Measurements from ENCODE around the gene TMEM100.

TMEM100 gene

GRCh38 chr17:55717898-55718735 is 4.5 kb downstream of the TMEM100 start:
- peak; percentile 72 for DNase-seq (ENCODE audit: low spot score)

GRCh38 chr17:55717432-55717831 is 5.2 kb downstream of the TMEM100 start:
- DNase-seq (ENCODE audit: low spot score), result no peak

GRCh38 chr17:55710829-55711496 is 11.7 kb downstream of the TMEM100 start:
- DNase-seq (ENCODE audit: low spot score), result no peak

- DNase-seq (ENCODE audit: low spot score), result no peak
These were observed 12.3 kb downstream of the TMEM100 start for GRCh38 chr17:55710410-55710809.

DNA sequence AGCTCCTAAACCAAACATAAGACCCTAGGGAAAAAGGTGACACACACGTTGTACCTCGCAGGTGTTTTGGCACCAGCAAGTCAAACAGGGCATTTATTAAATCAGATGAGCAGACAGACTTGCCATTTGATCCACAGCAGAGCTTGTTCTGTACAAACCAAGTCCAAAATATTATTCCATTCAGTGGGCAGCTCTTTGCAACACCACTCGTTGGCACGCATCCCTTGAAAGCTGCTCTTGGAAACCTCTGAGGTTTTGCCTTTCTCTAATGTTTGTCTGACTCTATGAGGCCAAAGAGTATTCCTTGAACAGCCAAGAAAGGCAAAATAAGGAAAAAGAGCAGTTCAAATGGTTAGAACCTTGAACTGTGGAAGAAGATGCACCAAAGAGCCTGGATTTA is 12.7 kb downstream of the TMEM100 start:
- no peak for DNase-seq (ENCODE audit: low spot score)

DNA sequence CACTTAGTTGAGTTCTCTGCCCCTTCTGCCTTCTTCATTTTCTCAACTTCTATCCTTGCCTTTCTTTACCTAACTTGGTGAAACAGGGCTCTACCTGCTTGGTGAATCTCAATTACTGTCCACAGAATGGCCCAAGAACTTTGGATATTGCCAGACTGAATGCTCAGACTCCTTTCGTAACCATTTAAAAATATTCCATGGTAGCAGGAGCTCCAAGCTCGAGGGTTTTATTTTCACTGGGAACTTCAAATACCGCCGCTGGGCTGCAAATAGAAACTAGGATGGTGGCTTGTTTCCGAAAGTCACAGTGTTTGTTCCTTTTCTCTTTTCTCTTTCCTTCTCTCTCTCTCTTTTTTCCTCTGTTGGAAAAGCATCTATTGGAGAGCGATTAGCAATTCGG is 13.2 kb downstream of the TMEM100 start:
- no peak for DNase-seq (ENCODE audit: low spot score)

DNA sequence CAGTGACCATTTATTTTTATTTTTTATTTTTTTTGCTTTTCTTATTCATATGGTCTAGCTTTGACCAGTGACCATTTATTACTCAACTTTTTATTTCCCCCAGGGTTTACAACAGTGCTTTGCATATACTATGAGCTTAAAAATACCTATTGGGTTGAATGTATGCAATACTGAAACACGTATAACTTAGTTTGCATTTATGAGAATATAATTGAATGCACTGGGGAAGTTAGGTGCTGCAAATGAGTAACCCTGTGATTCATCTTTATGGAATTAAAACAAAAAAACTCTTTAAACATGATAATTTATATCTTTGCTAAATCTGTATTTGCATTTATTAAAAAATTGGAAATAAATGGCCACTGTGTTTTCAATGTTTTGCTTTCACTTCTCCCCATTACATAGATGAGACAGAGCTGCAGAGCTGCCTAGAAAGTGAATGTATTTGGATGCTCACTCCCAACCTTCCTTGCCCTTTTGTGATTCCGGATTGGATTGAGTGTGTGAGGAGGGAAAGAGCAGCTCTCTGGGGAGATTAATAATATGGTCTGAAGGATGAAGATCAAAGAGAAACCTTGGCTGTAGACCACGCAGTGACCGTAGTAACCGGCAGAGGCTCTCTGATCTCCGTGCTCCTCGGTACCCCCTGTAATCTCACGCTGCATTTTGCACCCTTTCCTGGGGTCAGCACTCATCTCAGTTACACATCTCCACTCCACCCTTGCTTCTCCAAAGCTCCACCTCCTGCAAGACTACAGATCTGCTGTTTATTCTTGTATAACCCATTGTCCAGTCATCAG is 14.3 kb downstream of the TMEM100 start:
- no peak for DNase-seq (ENCODE audit: low spot score)

DNA sequence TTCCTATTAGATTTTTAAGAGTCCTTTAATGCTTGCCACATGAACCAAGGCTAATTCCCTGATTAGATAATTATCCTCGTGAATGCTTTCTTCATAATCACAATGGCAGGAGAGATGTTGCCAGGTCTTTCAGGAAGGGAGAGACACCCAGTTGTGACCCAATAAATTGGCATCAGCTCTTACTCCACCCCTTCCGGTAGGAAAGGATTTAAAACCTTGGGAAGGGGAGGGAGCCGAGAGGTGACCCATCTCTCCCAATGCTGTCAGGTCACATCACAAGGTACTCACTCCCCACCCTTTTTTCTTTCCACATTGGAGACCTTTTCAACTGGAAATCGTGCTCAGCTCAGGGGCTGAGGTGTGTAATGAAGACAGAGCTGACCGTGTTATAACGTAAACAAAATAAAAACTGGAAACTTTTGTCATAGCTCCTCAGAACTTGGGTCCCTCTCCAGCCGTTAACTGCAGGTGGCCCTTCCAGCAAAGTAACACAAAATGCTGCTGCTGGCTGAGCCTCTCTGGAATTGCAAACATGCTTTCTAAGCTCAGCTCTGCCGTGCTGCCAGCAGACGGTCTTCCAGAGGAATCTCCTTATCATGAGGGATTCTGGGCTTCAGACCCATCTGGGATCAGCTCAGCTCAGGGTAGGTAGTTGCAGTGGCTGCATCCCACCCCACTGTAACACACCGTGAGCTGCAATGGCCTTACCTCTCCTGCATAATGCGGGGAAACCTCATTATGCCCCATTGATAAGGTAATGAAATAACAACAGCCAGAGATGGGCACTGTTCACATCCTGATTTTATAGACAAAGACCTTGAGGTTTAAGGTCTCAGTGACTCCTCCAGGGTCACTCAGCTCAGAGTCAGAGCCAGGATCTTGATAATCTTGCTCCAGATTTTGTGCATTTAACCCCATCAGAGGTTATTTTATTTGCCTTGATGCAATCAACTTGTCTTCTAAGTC is 15.6 kb downstream of the TMEM100 start:
- DNase-seq (ENCODE audit: low spot score), result no peak

DNA sequence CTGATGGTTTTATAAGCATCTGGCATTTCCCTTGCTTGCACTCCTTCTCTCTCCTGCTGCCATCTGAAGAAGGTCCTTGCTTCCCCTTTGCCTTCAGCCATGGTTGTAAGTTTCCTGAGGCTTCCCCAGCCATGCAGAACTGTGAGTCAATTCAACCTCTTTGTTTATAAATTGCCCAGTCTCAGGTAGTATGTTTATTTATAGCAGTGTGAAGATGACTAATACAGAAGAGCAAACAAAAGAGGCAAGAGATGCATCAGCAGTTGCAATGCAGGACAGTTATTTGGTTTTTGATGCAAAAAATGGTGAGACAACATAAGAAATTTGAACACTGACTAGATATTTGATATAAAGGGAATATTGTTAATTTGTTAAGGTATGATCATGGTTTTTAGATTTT is 16.8 kb downstream of the TMEM100 start:
- DNase-seq (ENCODE audit: low spot score), result no peak

- DNase-seq (ENCODE audit: low spot score), result no peak
These were observed 18.3 kb downstream of the TMEM100 start for GRCh38 chr17:55704401-55704800.

DNA sequence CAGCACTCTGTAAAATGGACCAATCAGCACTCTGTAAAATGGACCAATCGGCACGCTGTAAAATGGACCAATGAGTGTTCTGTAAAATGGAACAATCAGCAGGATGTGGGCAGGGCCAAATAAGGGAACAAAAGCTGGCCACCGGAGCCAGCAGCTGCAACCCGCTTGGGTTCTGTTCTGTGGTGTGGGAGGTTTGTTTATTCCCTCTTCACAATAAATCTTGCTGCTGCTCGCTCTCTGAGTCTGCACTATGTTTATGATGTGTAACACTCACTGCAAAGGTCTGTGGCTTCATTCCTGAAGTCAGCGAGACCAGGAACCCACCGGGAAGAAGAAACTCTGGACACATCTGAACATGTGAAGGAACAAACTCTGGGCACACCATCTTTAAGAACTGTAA is 20.5 kb downstream of the TMEM100 start:
- DNase-seq (ENCODE audit: low spot score), result no peak

GRCh38 chr17:55699181-55699860 is 23.3 kb downstream of the TMEM100 start:
- DNase-seq (ENCODE audit: low spot score), result no peak

DNA sequence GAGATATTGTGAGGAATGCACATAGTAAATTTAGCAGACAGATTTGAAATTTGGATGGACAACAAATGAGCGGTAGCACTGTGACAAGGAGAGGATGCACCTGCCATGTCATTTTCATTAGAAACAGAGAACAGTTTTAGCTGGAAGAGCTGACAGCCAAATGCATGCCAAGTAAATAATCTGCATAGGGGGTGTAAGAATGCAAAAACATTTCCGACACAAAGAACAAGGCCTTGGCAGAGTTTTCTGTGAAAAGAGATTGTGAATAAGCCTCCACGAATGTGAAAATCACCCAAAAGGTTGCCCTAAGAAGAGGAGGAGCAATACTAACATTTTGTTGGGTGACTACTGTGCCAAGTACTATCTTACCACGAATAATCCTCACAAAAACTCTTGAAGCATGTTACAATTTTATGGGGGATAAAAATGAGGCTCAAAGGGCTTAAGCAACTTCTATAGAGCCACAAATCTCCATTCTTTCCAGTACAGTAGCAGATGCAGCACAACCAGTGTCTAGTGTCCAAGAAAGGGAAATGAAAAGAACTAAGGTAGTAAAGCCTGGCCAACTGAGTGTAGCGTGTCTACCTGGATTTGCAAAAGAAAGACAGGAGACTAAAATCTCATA is 28.3 kb downstream of the TMEM100 start:
- DNase-seq (ENCODE audit: low spot score), result no peak

GRCh38 chr17:55693254-55694216 is 29.1 kb downstream of the TMEM100 start:
- no peak for DNase-seq (ENCODE audit: low spot score)

DNA sequence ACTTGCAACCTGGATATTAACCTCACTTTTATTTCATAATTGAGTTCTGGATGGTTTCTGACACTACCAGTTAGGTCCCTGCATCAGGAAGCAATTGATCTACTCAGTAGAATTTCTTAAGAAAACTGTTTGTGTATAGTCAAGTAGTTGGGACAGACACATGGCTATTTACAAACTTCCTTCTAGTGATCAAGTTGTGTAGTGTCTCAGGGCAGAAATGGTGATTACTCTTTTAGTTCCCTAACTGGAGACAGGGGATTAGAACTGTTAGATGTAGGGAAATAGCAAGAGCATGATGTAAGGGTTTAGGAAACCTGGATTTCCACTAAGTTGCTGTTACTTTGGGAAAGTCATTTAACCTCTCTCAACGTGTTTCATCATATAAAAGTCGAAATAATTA is 30.4 kb downstream of the TMEM100 start:
- no peak for DNase-seq (ENCODE audit: low spot score)

- no peak for DNase-seq (ENCODE audit: low spot score)
These were observed 31.0 kb downstream of the TMEM100 start for GRCh38 chr17:55691666-55692065.

DNA sequence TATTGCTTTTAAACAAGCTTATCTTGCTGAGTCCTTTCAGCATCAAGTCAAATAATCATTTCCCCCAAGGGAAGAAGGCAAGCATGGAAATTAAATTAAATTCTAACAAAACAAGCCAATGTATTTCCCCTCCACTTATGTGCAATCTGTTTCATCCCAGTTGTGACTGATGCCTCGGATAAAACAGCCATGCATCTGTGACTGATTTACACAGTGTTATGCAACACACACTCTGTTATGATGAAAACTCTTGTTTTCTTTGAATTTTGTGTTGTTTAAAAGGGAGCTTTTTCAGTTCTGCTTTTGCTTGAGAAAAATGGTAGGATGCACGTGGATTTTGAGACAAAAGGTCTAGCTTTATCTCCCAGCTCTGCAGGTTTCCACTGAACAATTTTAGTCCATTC is 32.6 kb downstream of the TMEM100 start:
- no peak for DNase-seq (ENCODE audit: low spot score)

- no peak for DNase-seq (ENCODE audit: low spot score)
These were observed 33.0 kb downstream of the TMEM100 start for GRCh38 chr17:55689672-55690071.

DNA sequence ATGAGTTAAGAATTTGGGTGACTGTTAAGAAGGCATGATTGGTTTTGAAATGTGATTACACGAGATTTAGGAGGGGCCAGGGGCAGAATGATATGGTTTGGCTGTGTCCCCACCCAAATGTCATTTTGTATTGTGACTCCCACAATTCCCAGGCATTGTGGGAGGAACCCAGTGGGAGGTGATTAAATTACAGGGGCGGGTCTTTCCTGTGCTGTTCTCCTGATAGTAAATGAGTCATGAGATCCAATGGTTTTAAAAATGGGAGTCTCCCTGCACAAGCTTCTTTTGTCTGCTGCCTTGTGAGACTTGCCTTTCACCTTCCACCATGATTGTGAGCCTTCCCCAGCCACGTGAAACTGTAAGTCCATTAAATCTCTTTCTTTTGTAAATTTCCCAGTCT is 34.6 kb downstream of the TMEM100 start:
- DNase-seq (ENCODE audit: low spot score), result no peak
